ENCODE results near the gene MARCHF9. TPM values are rescaled to one million over a fixed set of nuclear protein-coding genes. Genes with fewer than 3 reads are reported as not detected.
A peak's percentile ranks its signal among the peaks of the same experiment; 100 is the strongest.
"Not testable (repeated sequence)": the region's sequence is repeated elsewhere in the genome, so short reads cannot be mapped to it uniquely, and the experiment has no call there.

The MARCHF9 gene
- total RNA-seq, 2 donors from 2014 or later, result 13.6 to 15.8 TPM

DNA sequence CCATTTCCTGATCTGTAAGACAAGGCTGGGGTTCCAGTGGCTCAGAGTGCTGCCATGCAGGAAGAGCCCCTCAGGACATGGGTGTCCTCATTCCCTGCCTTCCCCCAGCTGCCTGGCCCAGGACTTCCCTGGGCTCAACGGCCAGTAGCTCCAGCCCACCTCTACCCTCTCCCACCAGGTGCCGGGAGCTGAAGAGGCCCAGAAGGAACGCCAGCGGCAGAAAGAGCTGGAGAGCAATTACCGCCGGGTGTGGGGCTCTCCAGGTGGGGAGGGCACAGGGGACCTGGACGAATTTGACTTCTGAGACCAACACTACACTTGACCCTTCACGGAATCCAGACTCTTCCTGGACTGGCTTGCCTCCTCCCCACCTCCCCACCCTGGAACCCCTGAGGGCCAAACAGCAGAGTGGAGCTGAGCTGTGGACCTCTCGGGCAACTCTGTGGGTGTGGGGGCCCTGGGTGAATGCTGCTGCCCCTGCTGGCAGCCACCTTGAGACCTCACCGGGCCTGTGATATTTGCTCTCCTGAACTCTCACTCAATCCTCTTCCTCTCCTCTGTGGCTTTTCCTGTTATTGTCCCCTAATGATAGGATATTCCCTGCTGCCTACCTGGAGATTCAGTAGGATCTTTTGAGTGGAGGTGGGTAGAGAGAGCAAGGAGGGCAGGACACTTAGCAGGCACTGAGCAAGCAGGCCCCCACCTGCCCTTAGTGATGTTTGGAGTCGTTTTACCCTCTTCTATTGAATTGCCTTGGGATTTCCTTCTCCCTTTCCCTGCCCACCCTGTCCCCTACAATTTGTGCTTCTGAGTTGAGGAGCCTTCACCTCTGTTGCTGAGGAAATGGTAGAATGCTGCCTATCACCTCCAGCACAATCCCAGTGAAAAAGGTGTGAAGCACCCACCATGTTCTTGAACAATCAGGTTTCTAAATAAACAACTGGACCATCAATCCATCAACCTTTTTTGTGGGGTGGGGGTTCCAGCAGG, 34.0 kb upstream of the MARCHF9 start:
- TF ChIP-seq, protein P1, sequence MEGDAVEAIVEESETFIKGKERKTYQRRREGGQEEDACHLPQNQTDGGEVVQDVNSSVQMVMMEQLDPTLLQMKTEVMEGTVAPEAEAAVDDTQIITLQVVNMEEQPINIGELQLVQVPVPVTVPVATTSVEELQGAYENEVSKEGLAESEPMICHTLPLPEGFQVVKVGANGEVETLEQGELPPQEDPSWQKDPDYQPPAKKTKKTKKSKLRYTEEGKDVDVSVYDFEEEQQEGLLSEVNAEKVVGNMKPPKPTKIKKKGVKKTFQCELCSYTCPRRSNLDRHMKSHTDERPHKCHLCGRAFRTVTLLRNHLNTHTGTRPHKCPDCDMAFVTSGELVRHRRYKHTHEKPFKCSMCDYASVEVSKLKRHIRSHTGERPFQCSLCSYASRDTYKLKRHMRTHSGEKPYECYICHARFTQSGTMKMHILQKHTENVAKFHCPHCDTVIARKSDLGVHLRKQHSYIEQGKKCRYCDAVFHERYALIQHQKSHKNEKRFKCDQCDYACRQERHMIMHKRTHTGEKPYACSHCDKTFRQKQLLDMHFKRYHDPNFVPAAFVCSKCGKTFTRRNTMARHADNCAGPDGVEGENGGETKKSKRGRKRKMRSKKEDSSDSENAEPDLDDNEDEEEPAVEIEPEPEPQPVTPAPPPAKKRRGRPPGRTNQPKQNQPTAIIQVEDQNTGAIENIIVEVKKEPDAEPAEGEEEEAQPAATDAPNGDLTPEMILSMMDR (conservative IDR thresholded peaks at IDR 0.05), result no peak
- H3K4me1 Mint-ChIP-seq, result no peaks in the 10 kb centered on the region
- H3K36me3 Mint-ChIP-seq (ENCODE audit: low read depth), result peaks cover 45% of the 10 kb centered on the region
- Histone ChIP-seq H3K4me3 (ENCODE audit: low read length) (no peak overlapping the region), H3K4me1 (ENCODE audit: control insufficient read depth, insufficient read depth, low read length) (no peaks in the 10 kb centered on the region), H3K27ac (ENCODE audit: low read depth, low read length) (no peak overlapping the region), H3K9ac (ENCODE audit: extremely low read depth, low read length, poor library complexity, severe bottlenecking) (no peak overlapping the region), H3K36me3 (ENCODE audit: control insufficient read depth, insufficient read depth, low read length) (peaks cover 27% of the 10 kb centered on the region), H3K27me3 (ENCODE audit: control insufficient read depth, insufficient read depth, low read length, poor library complexity, severe bottlenecking) (peaks cover 32% of the 10 kb centered on the region), H3K9me3 (ENCODE audit: control insufficient read depth, low read length) (no peaks in the 10 kb centered on the region)
- no peak for DNase-seq
- no peaks in the 10 kb centered on the region for H3K9me3 Mint-ChIP-seq
- peaks cover 32% of the 10 kb centered on the region for H3K27me3 Mint-ChIP-seq (ENCODE audit: insufficient read depth)
- H3K4me3 Mint-ChIP-seq, result no peak overlapping the region
- WGBS, 2 experiments (ENCODE audit: insufficient coverage in 1 of 2, insufficient read length in 1 of 2), result 91% methylated on average over 11 of the region's 11 CpGs; no CpG with 5 or more reads in 1 of the 2 experiments
- H3K27ac Mint-ChIP-seq, result no peak overlapping the region

DNA sequence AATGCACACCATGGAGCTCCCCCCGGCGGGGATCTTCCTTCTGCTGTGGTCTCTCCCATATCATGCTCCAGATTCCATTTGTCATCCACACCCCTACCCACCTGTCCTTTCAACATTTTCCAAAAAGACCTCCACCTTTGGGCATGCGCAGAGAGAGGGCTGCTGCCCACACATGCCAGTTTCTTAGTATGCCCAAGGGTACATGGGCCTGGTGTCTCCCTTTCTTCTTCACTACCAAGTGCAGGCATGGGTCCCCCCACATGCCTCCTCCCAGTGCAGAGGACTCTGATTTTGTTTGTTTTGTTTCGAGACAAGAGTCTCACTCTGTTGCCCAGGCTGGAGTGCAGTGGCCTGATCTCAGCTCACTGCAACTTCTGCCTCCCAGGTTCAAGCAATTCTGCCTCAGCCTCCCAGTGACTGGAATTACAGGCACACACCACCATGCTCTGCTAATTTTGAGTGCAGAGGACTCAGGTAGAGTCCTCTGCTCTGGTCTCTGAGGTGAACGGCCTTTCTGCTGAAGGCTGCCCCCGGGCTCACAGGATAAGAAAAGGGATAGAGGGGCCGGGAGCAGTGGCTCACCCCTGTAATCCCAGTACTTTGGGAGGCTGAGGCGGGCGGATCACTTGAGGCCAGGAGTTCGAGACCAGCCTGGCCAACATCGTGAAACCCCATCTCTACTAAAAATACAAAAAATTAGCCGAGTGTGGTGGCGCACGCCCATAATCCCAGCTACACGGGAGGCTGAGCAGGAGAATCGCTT, 32.9 kb upstream of the MARCHF9 start:
- not testable (repeated sequence) for H3K9ac ChIP-seq (ENCODE audit: extremely low read depth, low read length, poor library complexity, severe bottlenecking); H3K4me1 ChIP-seq (ENCODE audit: control insufficient read depth, insufficient read depth, low read length); H3K27ac Mint-ChIP-seq; DNase-seq; H3K4me3 ChIP-seq (ENCODE audit: low read length); H3K9me3 Mint-ChIP-seq; H3K4me1 Mint-ChIP-seq; H3K9me3 ChIP-seq (ENCODE audit: control insufficient read depth, low read length); H3K27ac ChIP-seq (ENCODE audit: low read depth, low read length); H3K4me3 Mint-ChIP-seq
- Histone ChIP-seq H3K36me3 (ENCODE audit: control insufficient read depth, insufficient read depth, low read length) (peaks cover 24% of the 10 kb centered on the region), H3K27me3 (ENCODE audit: control insufficient read depth, insufficient read depth, low read length, poor library complexity, severe bottlenecking) (peaks cover 44% of the 10 kb centered on the region)
- 93 to 95% methylated on average over 7 to 16 of the region's 16 CpGs for WGBS, 2 experiments (ENCODE audit: insufficient coverage in 1 of 2, insufficient read length in 1 of 2)
- Mint-ChIP-seq H3K36me3 (ENCODE audit: low read depth) (peaks cover 42% of the 10 kb centered on the region), H3K27me3 (ENCODE audit: insufficient read depth) (peaks cover 43% of the 10 kb centered on the region)

DNA sequence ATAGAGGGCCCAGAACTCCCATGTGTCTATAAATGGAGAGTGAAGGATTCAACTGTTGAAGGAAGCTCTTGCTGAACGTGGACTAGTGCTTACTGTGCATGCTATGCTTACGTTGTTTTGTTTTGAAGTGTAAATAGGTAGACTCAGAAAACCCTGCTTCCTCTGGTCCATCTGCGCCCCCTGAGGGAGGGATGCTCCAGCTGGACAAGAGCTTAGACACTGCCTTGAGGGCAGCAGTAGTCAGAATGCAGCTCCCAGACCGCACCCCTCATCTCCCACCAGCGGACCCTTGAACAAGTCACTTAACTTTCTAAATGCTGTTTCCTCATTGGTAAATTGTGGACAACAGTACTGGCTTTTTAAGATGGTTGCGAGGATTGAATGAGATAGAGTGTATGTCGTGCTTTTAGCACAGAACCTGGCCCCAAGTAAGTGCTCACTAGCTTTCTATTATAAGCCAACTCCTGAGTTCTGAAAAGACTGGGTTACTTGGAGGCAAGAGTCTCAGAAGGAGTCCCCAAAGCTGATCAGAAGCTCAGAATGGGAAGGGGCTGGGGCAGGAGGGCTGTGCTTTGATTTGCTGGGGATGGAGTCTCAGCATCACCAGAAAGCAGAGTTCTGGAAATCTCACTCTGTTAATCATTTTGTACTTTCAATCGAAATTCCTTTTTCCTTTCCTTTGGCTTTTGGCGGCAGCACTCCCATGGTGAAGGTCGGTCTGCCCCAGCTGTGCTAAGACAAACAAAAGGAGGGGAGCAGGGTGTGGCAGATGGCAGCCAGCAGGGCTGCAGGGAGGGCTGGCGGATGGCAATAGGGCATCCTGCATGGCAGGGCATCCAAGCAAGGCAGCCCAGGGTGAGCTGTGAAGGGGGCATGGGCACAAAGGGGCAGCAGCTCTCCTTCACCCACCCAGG, 31.9 kb upstream of the MARCHF9 start:
- Mint-ChIP-seq H3K4me3 (no peak overlapping the region), H3K36me3 (ENCODE audit: low read depth) (peaks cover 36% of the 10 kb centered on the region), H3K4me1 (peaks cover 4% of the 10 kb centered on the region), H3K27ac (no peak overlapping the region), H3K9me3 (peaks cover 2% of the 10 kb centered on the region), H3K27me3 (ENCODE audit: insufficient read depth) (peaks cover 53% of the 10 kb centered on the region)
- peak; percentile 41 for DNase-seq
- Histone ChIP-seq H3K36me3 (ENCODE audit: control insufficient read depth, insufficient read depth, low read length) (peaks cover 21% of the 10 kb centered on the region), H3K4me1 (ENCODE audit: control insufficient read depth, insufficient read depth, low read length) (no peaks in the 10 kb centered on the region), H3K9ac (ENCODE audit: extremely low read depth, low read length, poor library complexity, severe bottlenecking) (no peak overlapping the region), H3K27me3 (ENCODE audit: control insufficient read depth, insufficient read depth, low read length, poor library complexity, severe bottlenecking) (peaks cover 53% of the 10 kb centered on the region), H3K4me3 (ENCODE audit: low read length) (no peak overlapping the region), H3K27ac (ENCODE audit: low read depth, low read length) (no peak overlapping the region), H3K9me3 (ENCODE audit: control insufficient read depth, low read length) (no peaks in the 10 kb centered on the region)
- 77 to 89% methylated on average over 5 to 11 of the region's 11 CpGs for WGBS, 2 experiments (ENCODE audit: insufficient coverage in 1 of 2, insufficient read length in 1 of 2)
- TF ChIP-seq, protein P1 (conservative IDR thresholded peaks at IDR 0.05), result no peak

Data from endodermal cell (in vitro differentiated cells).